Osteocyte (in vitro differentiated cells): ENCODE data around the gene XYLT2. TPM values are rescaled to one million over a fixed set of nuclear protein-coding genes. Genes with fewer than 3 reads are reported as not detected.

Experiments used
- DNase-seq: peaks from one replicate; pipeline ENCODE4 v3.0.0; 2021; ENCODE audit warnings: mixed read lengths; ENCODE audit not compliant: unreplicated experiment; ENCODE audit errors: extremely low spot score
- H3K27ac Mint-ChIP-seq: one replicate; pipeline ENCODE4 v1.8.0; 2021; ENCODE audit warnings: mild to moderate bottlenecking, mixed read lengths; ENCODE audit not compliant: unreplicated experiment
- H3K27me3 Mint-ChIP-seq: one replicate; pipeline ENCODE4 v1.8.0; 2021; ENCODE audit warnings: mixed read lengths; ENCODE audit not compliant: unreplicated experiment
- H3K36me3 Mint-ChIP-seq: one replicate; pipeline ENCODE4 v1.8.0; 2021; ENCODE audit warnings: mixed read lengths; ENCODE audit not compliant: unreplicated experiment
- H3K4me1 Mint-ChIP-seq: one replicate; pipeline ENCODE4 v1.8.0; 2021; ENCODE audit warnings: mixed read lengths; ENCODE audit not compliant: unreplicated experiment
- H3K4me3 Mint-ChIP-seq: one replicate; pipeline ENCODE4 v1.8.0; 2021; ENCODE audit warnings: mild to moderate bottlenecking, moderate library complexity, mixed read lengths; ENCODE audit not compliant: unreplicated experiment
- H3K9me3 Mint-ChIP-seq: one replicate; pipeline ENCODE4 v1.8.0; 2021; ENCODE audit warnings: mixed read lengths; ENCODE audit not compliant: unreplicated experiment
- CTCF ChIP-seq: fragments of 200-600 bp; sonication (generic); IDR thresholded peaks from 2 replicates; pipeline ENCODE4 v1.5.0; 2021; ENCODE audit warnings: antibody characterized with exemption, mild to moderate bottlenecking, moderate library complexity
- total RNA-seq: library from RNA; stranded (reverse); gene quantifications from 2 replicates; pipeline ENCODE4 v1.2.1, GENCODE V29; 2021

Gene XYLT2
- total RNA-seq, 1 donor from 2014 or later, result 32.0 TPM

GRCh38 chr17:50363217-50364060, 17.5 kb downstream of the XYLT2 start:
- H3K27ac Mint-ChIP-seq, result no peak overlapping the region
- H3K4me1 Mint-ChIP-seq, result peaks cover 13% of the 10 kb centered on the region
- no peak for TF ChIP-seq CTCF
- DNase-seq, result no peak
- H3K9me3 Mint-ChIP-seq, result no peaks in the 10 kb centered on the region
- no peaks in the 10 kb centered on the region for H3K27me3 Mint-ChIP-seq
- H3K4me3 Mint-ChIP-seq, result no peak overlapping the region
- peaks cover 9% of the 10 kb centered on the region for H3K36me3 Mint-ChIP-seq

- H3K36me3 Mint-ChIP-seq, result peaks cover 14% of the 10 kb centered on the region
- no peak for TF ChIP-seq CTCF
- no peak overlapping the region for H3K4me3 Mint-ChIP-seq
- H3K4me1 Mint-ChIP-seq, result peaks cover 13% of the 10 kb centered on the region
- no peaks in the 10 kb centered on the region for H3K27me3 Mint-ChIP-seq
- H3K27ac Mint-ChIP-seq, result no peak overlapping the region
- DNase-seq, result no peak
- H3K9me3 Mint-ChIP-seq, result no peaks in the 10 kb centered on the region
Observed at GRCh38 chr17:50364061-50364458, 18.1 kb downstream of the XYLT2 start.

- TF ChIP-seq CTCF, result no peak
- no peak for DNase-seq
- no peak overlapping the region for H3K27ac Mint-ChIP-seq
- no peaks in the 10 kb centered on the region for H3K27me3 Mint-ChIP-seq
- no peak overlapping the region for H3K4me3 Mint-ChIP-seq
- peaks cover 13% of the 10 kb centered on the region for H3K4me1 Mint-ChIP-seq
- H3K36me3 Mint-ChIP-seq, result peaks cover 18% of the 10 kb centered on the region
- no peaks in the 10 kb centered on the region for H3K9me3 Mint-ChIP-seq
Observed at GRCh38 chr17:50364715-50365114, 18.8 kb downstream of the XYLT2 start.

- Mint-ChIP-seq H3K36me3 (peaks cover 19% of the 10 kb centered on the region), H3K4me3 (no peak overlapping the region), H3K27me3 (no peaks in the 10 kb centered on the region), H3K4me1 (peaks cover 13% of the 10 kb centered on the region), H3K27ac (no peak overlapping the region), H3K9me3 (no peaks in the 10 kb centered on the region)
- TF ChIP-seq CTCF, result no peak
- no peak for DNase-seq
Observed at GRCh38 chr17:50365165-50365564, 19.2 kb downstream of the XYLT2 start.

GRCh38 chr17:50365649-50366393, 19.9 kb downstream of the XYLT2 start:
- Mint-ChIP-seq H3K36me3 (peaks cover 22% of the 10 kb centered on the region), H3K9me3 (no peaks in the 10 kb centered on the region), H3K27ac (no peak overlapping the region), H3K4me1 (peaks cover 15% of the 10 kb centered on the region), H3K4me3 (no peak overlapping the region), H3K27me3 (no peaks in the 10 kb centered on the region)
- DNase-seq, result no peak
- no peak for TF ChIP-seq CTCF
